K562 (cell line): ENCODE measurements around the gene RRP7A. TPM values are rescaled to one million over a fixed set of nuclear protein-coding genes. Genes with fewer than 3 reads are reported as not detected.

ENCODE experiments used
- ATAC-seq: fragments of 200-7000 bp; cut with Tn5 transposase; 3 replicates; pipeline ENCODE4 v1.9.1; 2020; ENCODE audit warnings: moderate library complexity
- BruUV-seq: library from RNA; stranded (reverse); fragments of 400-500 nt; replicated peaks from 2 replicates; lab custom pipeline; 2021; lab: Mats Ljungman, UMichigan
- CTCF ChIA-PET: fragments of 300-600 bp; formaldehyde crosslinking; extraction: SDS; loops from one replicate; lab custom pipeline; 2021; ENCODE audit warnings: low intra/inter-chr PET ratio; lab: Yijun Ruan, JAX
- POLR2A ChIA-PET: fragments of 300-600, 350-650 bp; sonication (Branson Sonifier 250); formaldehyde crosslinking; extraction: SDS; loops from one replicate; lab custom pipeline; 2021; ENCODE audit warnings: antibody characterized with exemption, inconsistent platforms; lab: Yijun Ruan, JAX
- DNase-seq, 4 experiments: peaks; one replicate each; pipeline versions ENCODE4 v3.0.0 to v3.0.0-alpha.2; 2011 to 2018; ENCODE audit warnings: low spot score in 3 of 4, mixed read lengths in 3 of 4; ENCODE audit errors: extremely low read depth in 1 of 4
- FAIRE-seq: peaks from 2 replicates; lab custom pipeline; 2011; peaks lifted over from hg19 to GRCh38; lab: Jason Lieb, UNC
- H2AFZ ChIP-seq: 2 replicates; pipeline ENCODE4 v1.6.0; 2011; ENCODE audit warnings: low read depth, low read length, control low read depth, inconsistent platforms
- H3K27ac ChIP-seq: fragments of 200-600 bp; 3 replicates; pipeline ENCODE4 v1.8.0; 2011; ENCODE audit warnings: low read depth, mild to moderate bottlenecking, control low read depth, inconsistent platforms, low read length, moderate library complexity, mixed read lengths; ENCODE audit errors: extremely low read depth
- H3K27me3 ChIP-seq, 2 experiments: fragments of 300-600 bp in 1 of 2; 2 replicates in 1 of 2; 3 replicates in 1 of 2; pipeline versions ENCODE4 v1.6.0 to v1.8.0; 2011; ENCODE audit warnings: inconsistent platforms in 2 of 2, low read length in 2 of 2, mild to moderate bottlenecking in 1 of 2, mixed read lengths in 1 of 2, moderate library complexity in 1 of 2; ENCODE audit not compliant: control insufficient read depth in 2 of 2, insufficient read depth in 2 of 2
- H3K36me3 ChIP-seq: fragments of 300-600 bp; 3 replicates; pipeline ENCODE4 v1.8.0; 2011; ENCODE audit warnings: mild to moderate bottlenecking, low read length, inconsistent platforms; ENCODE audit not compliant: control insufficient read depth, insufficient read depth
- H3K4me1 ChIP-seq, 2 experiments: fragments of 200-600 bp in 1 of 2; replicated peaks in 1 of 2; 2 replicates in 1 of 2; 3 replicates in 1 of 2; pipeline versions ENCODE4 v1.5.1 to v1.8.0; 2011; ENCODE audit warnings: inconsistent platforms in 2 of 2, low read length in 2 of 2, mild to moderate bottlenecking in 1 of 2, mixed read lengths in 1 of 2, moderate library complexity in 1 of 2; ENCODE audit not compliant: control insufficient read depth in 2 of 2, insufficient read depth in 2 of 2
- H3K4me2 ChIP-seq: 2 replicates; pipeline ENCODE4 v1.6.1; 2011; ENCODE audit warnings: low read length, control low read depth, inconsistent platforms, mixed read lengths; ENCODE audit not compliant: insufficient read depth
- H3K4me3 ChIP-seq: fragments of 200-600 bp; sonication (generic), shearing (Covaris generic); 2 replicates; pipeline ENCODE4 v1.5.1; 2016; ENCODE audit warnings: control low read depth, inconsistent platforms
- H3K79me2 ChIP-seq: fragments of 200-600 bp; 3 replicates; pipeline ENCODE4 v1.8.0; 2011; ENCODE audit warnings: low read length, inconsistent platforms; ENCODE audit not compliant: control insufficient read depth, insufficient read depth
- H3K9ac ChIP-seq, 2 experiments: 2 replicates each; pipeline versions ENCODE4 v1.6.0 to v1.6.1; 2011; ENCODE audit warnings: low read depth in 2 of 2, low read length in 2 of 2, control low read depth in 1 of 2, inconsistent platforms in 1 of 2, mild to moderate bottlenecking in 1 of 2, mixed read lengths in 1 of 2; ENCODE audit not compliant: insufficient read depth in 1 of 2
- H3K9me1 ChIP-seq: one replicate; pipeline ENCODE4 v1.6.0; 2011; ENCODE audit warnings: inconsistent platforms, mild to moderate bottlenecking, low read length, moderate library complexity; ENCODE audit not compliant: control insufficient read depth, insufficient read depth
- H3K9me3 ChIP-seq: replicated peaks from 2 replicates; pipeline ENCODE4 v1.5.1; 2011; ENCODE audit warnings: low read depth, low read length, inconsistent platforms; ENCODE audit not compliant: control insufficient read depth, insufficient read depth
- H4K20me1 ChIP-seq: replicated peaks from 2 replicates; pipeline ENCODE4 v1.6.1; 2011; ENCODE audit warnings: low read length, inconsistent platforms, mixed read lengths; ENCODE audit not compliant: control insufficient read depth, insufficient read depth
- CTBP1 ChIP-seq: fragments of 450-650 bp; IDR thresholded peaks from 2 replicates; pipeline ENCODE4 v1.6.1; 2016; ENCODE audit warnings: borderline replicate concordance
- ELF2 ChIP-seq: fragments of 250-450 bp; sonication (Bioruptor Pico); IDR thresholded peaks from 2 replicates; pipeline ENCODE4 v1.5.0; 2021; ENCODE audit warnings: mild to moderate bottlenecking
- ESRRB ChIP-seq: fragments of 250-450 bp; sonication (Bioruptor Pico); IDR thresholded peaks from 2 replicates; pipeline ENCODE4 v1.5.0; 2020; ENCODE audit warnings: mild to moderate bottlenecking, moderate library complexity, borderline replicate concordance
- GATAD2B ChIP-seq: fragments of 450-650 bp; IDR thresholded peaks from 2 replicates; pipeline ENCODE4 v1.6.1; 2017; ENCODE audit warnings: mild to moderate bottlenecking, borderline replicate concordance
- HDGF ChIP-seq: fragments of 450-650 bp; IDR thresholded peaks from 2 replicates; pipeline ENCODE4 v1.6.1; 2016
- MAFK ChIP-seq: IDR thresholded peaks from 2 replicates; pipeline ENCODE4 v1.6.1; 2011; ENCODE audit warnings: low read length, improper control_type of control experiment
- MXI1 ChIP-seq: IDR thresholded peaks from 2 replicates; pipeline ENCODE4 v1.6.1; 2011; ENCODE audit warnings: low read depth, mild to moderate bottlenecking, improper control_type of control experiment, low read length
- NBN ChIP-seq: fragments of 450-650 bp; IDR thresholded peaks from 2 replicates; pipeline ENCODE4 v1.6.1; 2016; ENCODE audit warnings: low read depth, mild to moderate bottlenecking
- NELFE ChIP-seq: IDR thresholded peaks from 2 replicates; pipeline ENCODE4 v1.6.1; 2011; ENCODE audit warnings: mild to moderate bottlenecking; ENCODE audit not compliant: insufficient read depth, insufficient read length
- RAD51 ChIP-seq: fragments of 450-650 bp; IDR thresholded peaks from 2 replicates; pipeline ENCODE4 v1.7.1; 2016; ENCODE audit warnings: low read depth, mild to moderate bottlenecking, borderline replicate concordance
- SUPT5H ChIP-seq: fragments of 450-650 bp; IDR thresholded peaks from 2 replicates; pipeline ENCODE4 v1.6.1; 2016
- TEAD1 ChIP-seq, 2 experiments: fragments of 450-650 bp in 1 of 2; sonication (generic) in 1 of 2; formaldehyde crosslinking; IDR thresholded peaks; 2 replicates each; pipeline versions ENCODE4 v1.4.0 to v1.8.0; 2020 to 2022; ENCODE audit warnings: mild to moderate bottlenecking in 2 of 2, missing genetic modification reagents in 1 of 2
- TRIM25 ChIP-seq: fragments of 450-650 bp; IDR thresholded peaks from 2 replicates; pipeline ENCODE4 v1.7.0; 2016; ENCODE audit warnings: borderline replicate concordance
- TRIM28 ChIP-seq: fragments of 450-650 bp; IDR thresholded peaks from 2 replicates; pipeline ENCODE4 v1.6.1; 2017
- ZNF224 ChIP-seq: sonication (generic); formaldehyde crosslinking; IDR thresholded peaks from 2 replicates; pipeline ENCODE4 v1.8.0; 2022; ENCODE audit warnings: mild to moderate bottlenecking, missing genetic modification reagents
- ZNF263 ChIP-seq: sonication (generic); formaldehyde crosslinking; IDR thresholded peaks from 2 replicates; pipeline ENCODE4 v1.8.0; 2022; ENCODE audit warnings: mild to moderate bottlenecking, missing genetic modification reagents, borderline replicate concordance
- ZNF57 ChIP-seq: fragments of 450-650 bp; formaldehyde crosslinking; IDR thresholded peaks from 2 replicates; pipeline ENCODE4 v1.4.0; 2020; ENCODE audit warnings: mild to moderate bottlenecking, moderate library complexity
- WGBS: fragments of 100-300 bp; shearing (Covaris generic); methylation state at CpG from one replicate; pipeline ENCODE4 v1.1.6; 2016; ENCODE audit warnings: low coverage, mixed read lengths; ENCODE audit not compliant: insufficient coverage; ENCODE audit errors: missing lambda C conversion rate; 5-methylcytosine and 5-hydroxymethylcytosine counted together
- in situ Hi-C: fragments of 300-500 bp; cut with MboI; formaldehyde crosslinking; loops from 4 replicates; pipeline ENCODE4 v1.15.0; 2018; ENCODE audit warnings: inconsistent platforms, mixed read lengths
- intact Hi-C: fragments of 100-400 bp; cut with micrococcal nuclease; formaldehyde crosslinking; loops from 2 replicates; pipeline ENCODE4 v1.14.2; 2022
- polyA plus RNA-seq, 8 experiments: library from polyadenylated mRNA; depleted of rRNA in 4 of 8; stranded (reverse) in 5 of 8; unstranded in 3 of 8; fragments of >200 nt; fragmentation: Nextera tagmentation in 2 of 8; fragmentation: Illumina TruSeq in 1 of 8; extraction: Ambion mirVana in 2 of 8; extraction: Trizol in 1 of 8; gene quantifications; 2 replicates each; pipeline versions ENCODE4 v1.2.1 to v1.2.3, GENCODE V29; 2011 to 2014; ENCODE audit warnings: inconsistent platforms in 1 of 8, missing spikeins in 1 of 8
- total RNA-seq, 7 experiments: library from RNA; depleted of rRNA in 6 of 7; stranded (reverse); fragments of >200 nt in 6 of 7; fragmentation: Illumina TruSeq in 2 of 7; extraction: Trizol in 2 of 7; gene quantifications; 2 replicates each; pipeline versions ENCODE4 v1.2.1 to v1.2.3, GENCODE V29; 2011 to 2021; ENCODE audit warnings: low replicate concordance in 1 of 7
- TF ChIP-seq, protein P1 (sequence below), 2 experiments: fragments of 250-450 bp in 1 of 2; fragments of 450-650 bp in 1 of 2; sonication (Bioruptor Pico) in 1 of 2; IDR thresholded peaks; 2 replicates each; pipeline versions ENCODE4 v1.6.1 to v1.8.0; 2016 to 2021; ENCODE audit warnings: mild to moderate bottlenecking in 2 of 2, moderate library complexity in 2 of 2, missing compliant biosample characterization in 1 of 2, missing genetic modification characterization in 1 of 2
- TF ChIP-seq, protein P2 (sequence below), 2 experiments: fragments of 200-800 bp in 1 of 2; sonication (Bioruptor generic) in 1 of 2; sonication (generic) in 1 of 2; formaldehyde crosslinking in 1 of 2; IDR thresholded peaks in 1 of 2; conservative IDR thresholded peaks in 1 of 2; 2 replicates each; pipeline versions ENCODE4 v1.5.0 to v1.6.1; 2016 to 2020; ENCODE audit warnings: missing compliant biosample characterization in 1 of 2, missing genetic modification characterization in 1 of 2, missing genetic modification reagents in 1 of 2

Gene RRP7A
- total and polyA plus RNA-seq, 9 of the 15 experiments (the other 6 are each of a cell fraction or from before 2014, with no cell fraction given), result 3.4 to 74.1 (median 40.3) TPM

GRCh38 chr22:42489000-42489399 is 30.6 kb downstream of the RRP7A start (continued):
- TF ChIP-seq MXI1 (no peak), TRIM28 (no peak), TRIM25 (no peak)
- TF ChIP-seq, protein P1, sequence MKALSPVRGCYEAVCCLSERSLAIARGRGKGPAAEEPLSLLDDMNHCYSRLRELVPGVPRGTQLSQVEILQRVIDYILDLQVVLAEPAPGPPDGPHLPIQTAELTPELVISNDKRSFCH (CRISPR knock-in tag; IDR thresholded peaks at IDR 0.05), result no peak
- TF ChIP-seq, protein P1 (tag; IDR thresholded peaks at IDR 0.05), result no peak

DNA sequence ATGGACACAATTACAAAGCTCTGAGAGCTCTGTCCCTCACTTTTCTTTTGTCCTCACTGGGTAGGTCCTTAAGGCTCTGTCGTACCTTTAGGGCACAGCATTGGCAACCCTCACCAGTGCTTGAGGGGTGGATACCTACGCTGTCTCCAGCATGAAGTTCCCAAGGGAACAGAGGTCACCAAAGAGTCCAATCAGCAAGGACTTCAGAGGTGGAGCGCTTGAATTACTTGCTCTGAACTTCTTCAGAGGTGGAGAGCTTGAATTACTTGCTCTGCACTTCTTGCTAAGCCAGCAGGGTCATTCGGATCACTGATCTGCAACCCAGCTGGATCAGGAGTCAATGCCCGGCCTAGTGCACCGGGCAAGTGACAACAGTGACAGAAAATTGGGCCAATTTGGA is 35.1 kb downstream of the RRP7A start:
- Histone ChIP-seq H3K27me3 (peaks cover 2 to 7% of the 10 kb centered on the region in 2 experiments; a peak in 1 of 5 replicates), H3K9me1 (no peaks in the 10 kb centered on the region), H3K36me3 (no peaks in the 10 kb centered on the region), H3K4me1 (no peaks in the 10 kb centered on the region; a peak in 1 of 5 replicates), H3K9ac (no peak overlapping the region), H2AFZ (no peak overlapping the region), H4K20me1 (no peaks in the 10 kb centered on the region), H3K79me2 (no peaks in the 10 kb centered on the region), H3K9me3 (no peaks in the 10 kb centered on the region), H3K4me2 (no peak overlapping the region), H3K4me3 (no peak overlapping the region), H3K27ac (no peak overlapping the region)
- intact Hi-C loops (no loop called here), in situ Hi-C loops (no loop called here)
- ChIA-PET POLR2A (interaction anchor here (0.6 to 0.9 kb wide), 2 partner anchors 14 to 520 kb away, joined by 3 to 4 read pairs; no protein-coding TSS in a partner anchor), CTCF (no interaction called here)
- TF ChIP-seq ZNF263 (CRISPR knock-in tag) (no peak), CTBP1 (no peak), SUPT5H (no peak), ELF2 (CRISPR knock-in tag) (no peak), NELFE (no peak), GATAD2B (no peak), ESRRB (no peak), NBN (no peak), RAD51 (no peak), HDGF (no peak), ZNF224 (CRISPR knock-in tag) (no peak), TEAD1 (CRISPR knock-in tag; IDR thresholded peaks at IDR 0.05) (no peak), ZNF57 (no peak), MAFK (no peak)
- TF ChIP-seq, protein P2, sequence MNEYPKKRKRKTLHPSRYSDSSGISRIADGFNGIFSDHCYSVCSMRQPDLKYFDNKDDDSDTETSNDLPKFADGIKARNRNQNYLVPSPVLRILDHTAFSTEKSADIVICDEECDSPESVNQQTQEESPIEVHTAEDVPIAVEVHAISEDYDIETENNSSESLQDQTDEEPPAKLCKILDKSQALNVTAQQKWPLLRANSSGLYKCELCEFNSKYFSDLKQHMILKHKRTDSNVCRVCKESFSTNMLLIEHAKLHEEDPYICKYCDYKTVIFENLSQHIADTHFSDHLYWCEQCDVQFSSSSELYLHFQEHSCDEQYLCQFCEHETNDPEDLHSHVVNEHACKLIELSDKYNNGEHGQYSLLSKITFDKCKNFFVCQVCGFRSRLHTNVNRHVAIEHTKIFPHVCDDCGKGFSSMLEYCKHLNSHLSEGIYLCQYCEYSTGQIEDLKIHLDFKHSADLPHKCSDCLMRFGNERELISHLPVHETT (CRISPR knock-in tag; conservative IDR thresholded peaks at IDR 0.05 in 1 of 2, IDR thresholded peaks at IDR 0.05 in 1 of 2), result no peak
- 12% methylated on average over 5 of the region's 6 CpGs for whole genome bisulfite sequencing
- no TSS peak for BruUV-seq
- FAIRE-seq, result no peak
- no peak for ATAC-seq
- DNase-seq, result no peak
